HEK293T (cell line): ENCODE results near the gene ZFPM1.

Source experiments
- ELF4 ChIP-seq: fragments of 450-650 bp; IDR thresholded peaks from 2 replicates; pipeline ENCODE4 v1.6.1; 2017; ENCODE audit warnings: antibody characterized with exemption
- FOXK2 ChIP-seq: fragments of 450-650 bp; IDR thresholded peaks from 2 replicates; pipeline ENCODE4 v1.6.1; 2016; ENCODE audit warnings: mild to moderate bottlenecking
- FOXM1 ChIP-seq: fragments of 450-650 bp; IDR thresholded peaks from 2 replicates; pipeline ENCODE4 v1.6.1; 2017; ENCODE audit warnings: mild to moderate bottlenecking, borderline replicate concordance
- HDGF ChIP-seq: fragments of 450-650 bp; IDR thresholded peaks from 2 replicates; pipeline ENCODE4 v1.6.1; 2017; ENCODE audit warnings: antibody characterized with exemption, borderline replicate concordance
- LEF1 ChIP-seq: fragments of 450-650 bp; IDR thresholded peaks from 2 replicates; pipeline ENCODE4 v1.6.1; 2017; ENCODE audit warnings: mild to moderate bottlenecking, borderline replicate concordance
- SP1 ChIP-seq: fragments of 450-650 bp; IDR thresholded peaks from 2 replicates; pipeline ENCODE4 v1.6.1; 2017
- ZNF384 ChIP-seq: fragments of 450-650 bp; IDR thresholded peaks from 2 replicates; pipeline ENCODE4 v1.6.1; 2016
- TF ChIP-seq, protein P1 (sequence below): fragments of 450-650 bp; IDR thresholded peaks from 2 replicates; pipeline ENCODE4 v1.6.1; 2016

DNA sequence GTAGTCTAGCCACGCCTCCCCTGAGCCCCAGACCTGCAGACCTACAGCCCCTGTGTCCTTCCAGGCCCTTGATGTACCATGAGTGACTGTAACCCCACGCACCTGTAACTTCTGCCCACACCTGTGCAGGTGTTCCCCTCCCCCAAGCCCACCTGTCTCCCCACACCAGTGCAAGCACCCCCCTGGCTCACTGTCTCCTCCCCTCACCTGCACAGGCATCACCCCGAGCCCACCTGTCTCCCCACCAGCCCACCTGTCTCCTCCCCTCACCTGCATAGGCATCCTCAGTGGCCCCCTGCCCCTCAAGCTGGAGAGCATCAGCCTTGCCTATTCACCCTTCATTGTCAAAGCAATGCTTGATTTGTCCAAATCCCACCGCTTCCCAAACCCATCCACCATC, 84.8 kb downstream of the ZFPM1 start:
- TF ChIP-seq LEF1, result no peak
- no peak for TF ChIP-seq ELF4
- no peak for TF ChIP-seq ZNF384
- TF ChIP-seq SP1, result no peak
- no peak for TF ChIP-seq FOXM1
- TF ChIP-seq FOXK2, result no peak
- no peak for TF ChIP-seq HDGF
- TF ChIP-seq, protein P1, sequence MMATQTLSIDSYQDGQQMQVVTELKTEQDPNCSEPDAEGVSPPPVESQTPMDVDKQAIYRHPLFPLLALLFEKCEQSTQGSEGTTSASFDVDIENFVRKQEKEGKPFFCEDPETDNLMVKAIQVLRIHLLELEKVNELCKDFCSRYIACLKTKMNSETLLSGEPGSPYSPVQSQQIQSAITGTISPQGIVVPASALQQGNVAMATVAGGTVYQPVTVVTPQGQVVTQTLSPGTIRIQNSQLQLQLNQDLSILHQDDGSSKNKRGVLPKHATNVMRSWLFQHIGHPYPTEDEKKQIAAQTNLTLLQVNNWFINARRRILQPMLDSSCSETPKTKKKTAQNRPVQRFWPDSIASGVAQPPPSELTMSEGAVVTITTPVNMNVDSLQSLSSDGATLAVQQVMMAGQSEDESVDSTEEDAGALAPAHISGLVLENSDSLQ, result no peak
